NCI-H2107 (cell line): ENCODE results near the gene SESN1.

Experiments used
- DNase-seq: peaks from one replicate; lab custom pipeline; 2025; lab: John Stamatoyannopoulos, UW

The SESN1 gene

GRCh38 chr6:109029313-109029712, 65.3 kb downstream of the SESN1 start:
- DNase-seq: no peak

DNA sequence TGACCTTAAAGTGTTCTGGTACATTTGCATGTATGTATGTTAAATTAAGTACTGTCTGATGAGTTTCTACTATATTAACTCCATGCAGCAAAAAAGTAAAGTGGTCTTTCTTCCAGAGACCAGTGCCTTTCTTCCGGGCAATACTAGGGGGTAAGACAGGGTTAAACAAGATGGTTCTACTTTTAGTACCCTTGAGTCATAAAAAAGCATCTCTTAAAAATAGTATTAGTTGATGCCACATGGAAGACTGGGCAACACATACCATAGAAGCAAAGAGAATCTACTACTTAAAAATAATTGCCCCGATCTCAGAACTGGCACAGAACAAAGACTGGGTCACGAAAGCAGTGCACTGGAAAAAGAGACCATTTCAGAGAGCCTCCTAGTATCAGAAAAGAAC, 66.2 kb downstream of the SESN1 start:
- DNase-seq: no peak

DNA sequence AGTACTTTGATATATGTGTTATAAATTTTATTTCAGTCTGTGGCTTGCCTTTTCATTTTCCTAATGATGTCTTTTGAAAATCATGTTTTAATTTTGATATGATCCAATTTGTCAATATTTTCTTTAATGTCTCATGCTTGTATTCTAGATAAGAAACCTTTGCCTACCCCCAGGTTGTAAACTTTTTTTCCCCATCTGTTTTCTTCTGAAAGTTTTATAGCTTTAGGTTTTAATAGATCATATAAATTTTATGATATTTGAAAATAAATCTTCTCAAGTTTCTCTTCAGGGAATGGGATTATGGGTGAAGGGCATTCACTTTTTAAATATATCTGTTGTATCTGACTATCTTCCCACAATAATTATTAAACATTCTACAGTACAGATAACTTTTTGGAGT, 66.7 kb downstream of the SESN1 start:
- DNase-seq: no peak

DNA sequence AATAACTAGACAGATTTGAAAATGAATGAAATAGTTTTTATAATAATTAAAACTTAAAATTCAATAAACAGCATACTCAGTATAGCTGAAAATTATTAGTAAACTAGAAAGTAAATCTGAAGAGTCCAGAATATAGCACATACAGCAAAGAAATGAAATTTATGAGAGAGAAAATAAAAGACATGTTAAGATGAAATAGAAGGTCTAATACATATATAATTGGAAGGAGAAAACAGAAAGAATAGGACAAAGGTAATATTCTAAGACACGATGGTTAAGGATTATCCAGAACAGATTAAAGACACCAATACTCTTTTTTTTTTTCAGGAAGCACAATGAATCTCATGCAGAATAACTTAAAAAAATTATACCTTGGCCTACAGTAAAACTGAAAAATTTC, 69.0 kb downstream of the SESN1 start:
- no peak for DNase-seq

- DNase-seq: no peak
These were observed 69.9 kb downstream of the SESN1 start for GRCh38 chr6:109024784-109025183.

DNA sequence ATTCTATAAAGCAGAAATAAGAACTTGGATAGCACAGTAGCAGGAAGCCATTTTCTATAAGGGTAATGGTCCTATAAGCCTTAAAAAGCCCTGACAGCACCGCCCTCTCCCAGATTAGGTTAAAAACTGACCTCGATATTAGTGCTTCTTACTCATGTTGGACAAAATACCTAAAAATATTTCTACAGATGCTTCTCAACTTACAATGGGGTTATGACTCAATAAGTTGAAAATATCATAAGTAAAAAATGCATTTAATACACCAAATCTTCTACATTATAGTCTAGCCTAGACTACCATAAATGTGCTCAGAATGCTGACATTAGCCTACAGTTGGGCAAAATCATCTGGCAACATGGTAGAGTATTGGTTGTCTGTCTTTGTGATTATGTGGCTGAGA, 70.3 kb downstream of the SESN1 start:
- no peak for DNase-seq

- DNase-seq: no peak
These were observed 71.2 kb downstream of the SESN1 start for GRCh38 chr6:109023356-109023925.

DNA sequence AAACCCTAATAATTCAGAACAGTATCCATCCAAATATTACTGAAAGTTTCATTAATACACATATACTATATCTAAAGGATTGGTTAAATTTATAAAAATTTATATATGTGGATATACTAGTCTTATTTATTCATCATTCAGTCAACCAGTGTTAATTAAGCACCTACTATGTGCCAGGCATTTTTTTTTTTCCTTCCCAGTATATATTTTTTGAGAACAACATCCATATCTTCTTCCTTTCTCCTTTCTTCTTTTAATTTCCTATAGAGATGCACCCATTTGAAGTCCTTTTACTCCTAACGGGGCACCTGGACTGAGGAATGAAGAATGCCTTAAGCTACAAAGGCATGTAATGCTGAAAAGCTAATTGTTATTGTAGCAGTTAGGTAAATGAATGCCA, 72.8 kb downstream of the SESN1 start:
- no peak for DNase-seq

- no peak for DNase-seq
These were observed 74.7 kb downstream of the SESN1 start for GRCh38 chr6:109019911-109020310.

DNA sequence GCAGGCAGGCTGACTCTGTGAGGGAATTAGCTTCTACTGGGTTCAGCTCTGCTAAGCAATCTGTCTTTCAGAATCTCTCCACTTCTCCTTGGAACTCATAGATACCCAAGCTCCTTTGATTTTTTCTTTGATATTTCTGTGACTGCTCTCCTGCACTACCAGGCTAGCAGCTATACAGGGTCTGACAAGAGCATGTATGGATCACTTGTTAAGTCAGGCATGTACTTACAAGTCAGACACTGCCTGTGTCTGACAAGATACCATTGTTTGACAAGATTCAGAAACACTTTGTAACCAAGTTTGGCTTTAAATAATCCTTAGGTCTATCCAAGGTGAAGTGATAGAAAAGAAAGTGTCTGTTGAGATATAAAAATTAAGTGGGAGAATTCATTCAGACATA, 79.5 kb downstream of the SESN1 start:
- DNase-seq: no peak

GRCh38 chr6:109014606-109015005, 80.0 kb downstream of the SESN1 start:
- DNase-seq: no peak

DNA sequence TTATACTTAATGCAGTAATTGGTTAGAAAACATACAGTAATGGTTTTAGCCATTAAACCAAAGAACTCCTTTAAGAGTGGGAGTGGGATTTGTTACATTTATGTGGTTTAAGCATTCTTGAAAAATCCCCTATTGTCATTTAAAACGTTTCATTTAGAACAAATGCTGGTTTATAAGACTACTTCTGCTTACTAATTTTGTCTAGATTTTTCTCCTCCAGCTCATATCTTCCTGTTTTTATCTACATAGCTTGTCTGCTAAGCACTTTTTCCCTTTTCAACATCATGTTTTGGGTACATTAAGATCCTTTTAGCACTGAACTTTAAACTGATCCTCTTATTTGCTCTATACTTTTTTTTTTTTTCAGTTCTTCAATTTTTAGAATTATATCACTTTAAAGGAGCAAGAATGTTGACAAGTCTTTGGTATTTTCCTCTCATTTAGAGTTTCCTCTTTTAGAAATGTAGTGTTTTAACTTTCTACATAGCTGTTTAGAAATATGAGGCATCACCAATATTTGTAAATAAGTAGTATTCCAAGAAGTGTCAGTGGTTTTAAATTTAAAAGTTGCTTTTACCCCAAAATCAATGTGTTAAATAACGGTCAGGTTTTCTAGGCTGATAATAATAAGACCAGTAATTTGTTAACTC, 80.9 kb downstream of the SESN1 start:
- no peak for DNase-seq

DNA sequence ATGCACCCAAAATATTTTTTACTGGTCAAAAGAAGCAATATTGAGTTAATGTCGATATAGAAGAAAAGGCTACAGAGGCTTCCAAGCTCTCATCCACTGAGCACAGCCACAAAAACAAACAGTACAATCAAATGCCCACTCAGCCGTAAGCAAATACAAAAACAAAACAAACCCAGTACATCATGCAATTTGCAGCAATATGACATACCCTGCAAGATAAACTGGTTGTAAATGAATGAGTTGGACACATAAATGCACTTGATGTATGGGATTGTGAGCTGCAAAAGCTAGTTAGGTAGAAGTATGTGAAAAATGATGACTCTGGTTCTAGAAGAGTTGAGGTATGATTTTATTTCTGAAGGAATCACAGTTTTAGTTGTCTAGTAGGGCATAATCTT, 83.9 kb downstream of the SESN1 start:
- no peak for DNase-seq

DNA sequence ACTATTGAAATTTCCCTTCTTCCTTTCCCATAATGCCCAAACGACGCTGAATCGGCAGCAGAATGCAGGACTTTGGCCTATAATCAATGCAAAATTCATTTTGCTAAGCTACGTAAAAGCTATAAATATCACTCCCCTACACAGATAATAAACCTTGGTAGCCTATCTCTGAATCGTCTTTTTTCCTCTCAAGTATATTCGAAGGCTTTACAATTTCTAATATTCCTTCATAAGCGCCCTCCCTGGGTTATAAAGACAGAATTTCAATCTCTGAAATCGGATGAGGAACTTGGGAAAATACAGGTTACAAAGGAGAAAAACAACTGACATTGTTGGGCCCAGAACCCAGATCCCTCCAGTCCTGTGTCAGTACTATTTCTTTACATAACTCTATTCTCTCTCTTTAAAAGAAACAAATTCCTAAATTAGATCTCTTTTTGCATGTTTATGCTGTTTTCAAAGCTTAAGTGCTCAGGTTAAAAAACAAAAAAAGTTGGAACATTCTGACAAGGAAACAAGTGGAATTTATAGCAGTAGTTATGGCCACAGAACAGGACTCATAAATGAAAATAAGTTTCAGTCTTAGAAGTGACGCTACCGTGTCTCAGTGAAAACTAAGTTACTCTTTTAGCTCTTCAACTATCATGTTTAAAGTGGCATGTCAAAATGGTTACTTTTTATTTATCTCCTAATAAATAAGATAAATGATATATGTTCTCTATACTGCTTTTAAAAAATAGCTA, 84.5 kb downstream of the SESN1 start:
- DNase-seq: no peak

DNA sequence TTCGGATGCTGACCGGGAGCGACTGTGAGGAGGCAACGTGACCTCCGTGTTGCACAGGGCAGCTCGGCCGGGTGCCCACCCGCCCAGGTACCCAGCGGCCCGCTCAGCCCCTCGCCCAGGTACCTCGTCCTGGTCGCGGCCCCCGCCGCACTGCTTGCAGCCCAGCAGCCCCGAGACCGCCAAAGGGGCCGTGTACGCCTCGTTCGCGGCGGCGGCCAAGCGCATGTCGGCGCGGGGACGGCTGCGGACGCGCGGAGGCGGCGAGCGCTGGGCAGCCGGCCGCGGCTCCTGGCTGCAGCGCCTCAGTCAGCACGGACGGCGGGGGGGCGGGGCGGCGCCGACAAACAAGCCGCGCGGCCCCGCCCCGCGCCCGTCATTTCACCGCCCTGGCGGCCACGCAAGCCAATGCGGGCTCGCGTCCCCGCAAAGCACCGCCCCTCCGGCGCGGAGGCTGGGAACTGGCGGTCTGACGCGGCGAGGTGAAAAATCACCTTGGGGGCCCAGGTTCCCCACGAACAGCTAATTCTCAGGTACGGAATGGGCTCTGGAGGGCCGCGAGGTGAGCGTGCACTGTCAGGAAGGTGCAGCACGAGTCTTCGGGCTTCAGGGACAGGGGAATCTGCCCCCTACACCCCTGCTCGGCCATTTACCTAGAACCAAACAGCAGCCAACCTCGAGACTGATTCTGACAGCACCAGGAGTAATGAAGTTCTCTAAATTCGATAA, 85.2 kb downstream of the SESN1 start:
- DNase-seq: peak; percentile 87

- DNase-seq: no peak
These were observed 86.0 kb downstream of the SESN1 start for GRCh38 chr6:109008537-109009235.

- no peak for DNase-seq
These were observed 86.6 kb downstream of the SESN1 start for GRCh38 chr6:109008054-109008453.

- DNase-seq: no peak
These were observed 87.1 kb downstream of the SESN1 start for GRCh38 chr6:109007521-109007920.

GRCh38 chr6:109006818-109007217, 87.8 kb downstream of the SESN1 start:
- DNase-seq: no peak

DNA sequence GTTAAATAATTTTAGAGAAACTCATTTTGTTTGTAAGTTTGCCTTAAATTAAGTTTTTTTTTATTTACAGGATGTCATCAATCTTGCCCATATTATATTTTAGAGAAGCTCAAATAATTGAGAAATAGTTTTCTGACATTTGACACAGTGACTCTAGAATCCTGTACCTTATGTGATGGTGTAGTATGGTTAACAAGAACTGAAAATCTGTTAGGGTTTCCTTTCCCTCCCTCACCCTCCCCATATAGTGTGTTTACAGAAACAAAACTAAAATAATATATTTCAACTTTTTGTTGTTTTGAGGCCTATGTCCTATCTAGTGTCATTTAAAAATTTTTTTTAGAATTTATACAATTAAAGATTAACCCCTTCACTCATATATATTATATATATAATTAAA, 91.8 kb downstream of the SESN1 start:
- no peak for DNase-seq

- DNase-seq: no peak
These were observed 92.5 kb downstream of the SESN1 start for GRCh38 chr6:109002051-109002697.
